Occipital lobe (tissue), 2 donors: Measurements from ENCODE around the gene RIPPLY2. TPM values are rescaled to one million over a fixed set of nuclear protein-coding genes. Genes with fewer than 3 reads are reported as not detected.

Experiments used
- DNase-seq: peaks from one replicate; lab custom pipeline; 2025; lab: John Stamatoyannopoulos, UW
- total RNA-seq: library from RNA; depleted of rRNA; stranded (reverse); fragments of >200 nt; gene quantifications from one replicate; pipeline ENCODE4 v1.2.3, GENCODE V29; 2014

Gene RIPPLY2
- total RNA-seq, 1 donor from 2014 or later: 12.9 TPM

DNA sequence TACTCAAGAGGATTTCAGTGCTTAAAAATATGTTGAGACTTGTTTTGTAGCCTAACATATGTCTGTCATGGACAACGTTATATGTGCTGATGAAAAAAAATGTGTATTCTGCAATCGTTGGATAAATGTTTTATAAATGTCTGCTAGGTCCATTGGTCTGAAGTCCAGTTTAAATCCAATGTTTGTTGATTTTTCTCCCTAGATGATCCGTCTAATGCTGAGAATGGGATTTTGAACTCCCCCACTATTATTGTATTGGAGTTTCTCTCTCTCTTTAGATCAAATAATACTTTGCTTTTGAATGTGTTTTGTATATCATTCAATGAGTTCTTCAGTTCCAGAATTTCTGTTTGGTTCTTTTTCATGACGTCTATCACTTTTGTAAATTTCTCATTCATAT lies 51.2 kb downstream of the RIPPLY2 start:
- no peak for DNase-seq

GRCh38 chr6:83905648-83906047 lies 52.5 kb downstream of the RIPPLY2 start:
- DNase-seq: no peak

Other genes starting within 250 kb of the RIPPLY2 start
- 106 TPM for gene SNAP91, start 144.3 kb upstream of the RIPPLY2 start, total RNA-seq
- 13.7 TPM for gene CYB5R4, start 6.3 kb downstream of the RIPPLY2 start, total RNA-seq
- 6.2 TPM for gene MRAP2, start 180.4 kb downstream of the RIPPLY2 start, total RNA-seq